Right forelimb (tissue), 1 donor: ENCODE results near the gene CDCA4.

Experiments used
- DNase-seq: peaks from one replicate; pipeline ENCODE4 v3.0.0-alpha.2; 2018

The CDCA4 gene

GRCh38 chr14:104973385-104974145 is 47.3 kb downstream of the CDCA4 start:
- DNase-seq, result peak; percentile 86

GRCh38 chr14:104973135-104973384 is 47.8 kb downstream of the CDCA4 start:
- DNase-seq, result no peak

- DNase-seq, result no peak
Observed at GRCh38 chr14:104972301-104973134, 48.4 kb downstream of the CDCA4 start.

- no peak for DNase-seq
Observed at GRCh38 chr14:104971447-104972240, 49.2 kb downstream of the CDCA4 start.

- peak; percentile 79 for DNase-seq
Observed at GRCh38 chr14:104970231-104971068, 50.4 kb downstream of the CDCA4 start.

- no peak for DNase-seq
Observed at GRCh38 chr14:104969741-104970230, 51.1 kb downstream of the CDCA4 start.

GRCh38 chr14:104968541-104969401 is 52.1 kb downstream of the CDCA4 start:
- DNase-seq, result no peak

- peak; percentile 86 for DNase-seq
Observed at GRCh38 chr14:104968153-104968527, 52.7 kb downstream of the CDCA4 start.

- DNase-seq, result peak; percentile 80
Observed at GRCh38 chr14:104967386-104968152, 53.3 kb downstream of the CDCA4 start.

GRCh38 chr14:104966981-104967385 is 53.9 kb downstream of the CDCA4 start:
- DNase-seq, result no peak

- no peak for DNase-seq
Observed at GRCh38 chr14:104966261-104966865, 54.5 kb downstream of the CDCA4 start.

GRCh38 chr14:104965561-104966231 is 55.2 kb downstream of the CDCA4 start:
- no peak for DNase-seq

GRCh38 chr14:104964546-104964945 is 56.3 kb downstream of the CDCA4 start:
- no peak for DNase-seq
